AG09309 (cell line): Measurements from ENCODE around the gene TFR2.
A peak's percentile ranks its signal among the peaks of the same experiment; 100 is the strongest.
"Not testable (repeated sequence)": the region's sequence is repeated elsewhere in the genome, so short reads cannot be mapped to it uniquely, and the experiment has no call there.

Experiments used
- DNase-seq: peaks from one replicate; pipeline ENCODE4 v3.0.0-alpha.2; 2010; ENCODE audit warnings: low read depth
- H3K4me3 ChIP-seq: 2 replicates; pipeline ENCODE4 v1.5.1; 2011; ENCODE audit warnings: mild to moderate bottlenecking, low read depth, low read length, moderate library complexity; ENCODE audit not compliant: control insufficient read depth
- CTCF ChIP-seq: IDR thresholded peaks from 2 replicates; pipeline ENCODE4 v1.5.1; 2011; ENCODE audit warnings: mild to moderate bottlenecking, low read depth, low read length, inconsistent platforms; ENCODE audit not compliant: insufficient read depth, control insufficient read depth; ENCODE audit errors: missing control alignments

Gene TFR2

GRCh38 chr7:100674411-100675104 is 33.2 kb upstream of the TFR2 start:
- TF ChIP-seq CTCF: no peak
- H3K4me3 ChIP-seq: peak overlapping the region; percentile 99
- DNase-seq: no peak

GRCh38 chr7:100673942-100674410 is 32.6 kb upstream of the TFR2 start:
- no peak for DNase-seq
- peak overlapping the region; percentile 99 for H3K4me3 ChIP-seq
- no peak for TF ChIP-seq CTCF

- peak within 1 kb of the TSS; percentile 99 for H3K4me3 ChIP-seq
- peak; percentile 97 for DNase-seq
- no peak for TF ChIP-seq CTCF
Measured at GRCh38 chr7:100673302-100673941, 32.1 kb upstream of the TFR2 start, which contains the start of gene GNB2. TSS of gene GNB2 (plus strand) at chr7:100673740. CDS start at chr7:100676266, 2,526 bp downstream.

GRCh38 chr7:100671353-100672327 is 30.3 kb upstream of the TFR2 start:
- TF ChIP-seq CTCF: no peak
- H3K4me3 ChIP-seq: no peak overlapping the region
- DNase-seq: no peak

GRCh38 chr7:100670074-100670473 is 28.7 kb upstream of the TFR2 start:
- TF ChIP-seq CTCF: no peak
- no peak for DNase-seq
- H3K4me3 ChIP-seq: no peak overlapping the region

- DNase-seq, H3K4me3 ChIP-seq: not testable (repeated sequence)
Measured at GRCh38 chr7:100669106-100669505, 27.8 kb upstream of the TFR2 start.
